ENCODE measurements around the gene TUBE1. TPM values are rescaled to one million over a fixed set of nuclear protein-coding genes. Genes with fewer than 3 reads are reported as not detected.
"Not testable (repeated sequence)": the region's sequence is repeated elsewhere in the genome, so short reads cannot be mapped to it uniquely, and the experiment has no call there.

Gene TUBE1
- total and polyA plus RNA-seq, 4 donors = 37.4 to 58.1 (median 53.2) TPM

GRCh38 chr6:112113918-112114317, 26.6 kb upstream of the TUBE1 start:
- H3K27ac ChIP-seq (ENCODE audit: low read depth, low read length) = no peak overlapping the region
- no peaks in the 10 kb centered on the region for H3K27me3 ChIP-seq (ENCODE audit: control insufficient read depth, insufficient read depth, low read length)
- DNase-seq (ENCODE audit: low read depth in 4 of 6, low spot score in 6 of 6) = peak in 1 of 6 donors; percentile 40
- H3K4me3 ChIP-seq (ENCODE audit: low read depth, low read length) = no peak overlapping the region
- peaks cover 3% of the 10 kb centered on the region for H3K36me3 ChIP-seq (ENCODE audit: control insufficient read depth, insufficient read depth, low read length)
- H3K4me1 ChIP-seq (ENCODE audit: control insufficient read depth, insufficient read depth, low read length) = no peaks in the 10 kb centered on the region
- H3K9me3 ChIP-seq (ENCODE audit: control insufficient read depth, insufficient read depth, low read length) = no peaks in the 10 kb centered on the region

GRCh38 chr6:112113431-112113830, 26.1 kb upstream of the TUBE1 start:
- WGBS (ENCODE audit: insufficient coverage) = 56% methylated on average over 1 of the region's 3 CpGs
- Histone ChIP-seq H3K27me3 (ENCODE audit: control insufficient read depth, insufficient read depth, low read length) (no peaks in the 10 kb centered on the region), H3K9me3 (ENCODE audit: control insufficient read depth, insufficient read depth, low read length) (no peaks in the 10 kb centered on the region), H3K36me3 (ENCODE audit: control insufficient read depth, insufficient read depth, low read length) (peaks cover 3% of the 10 kb centered on the region), H3K4me3 (ENCODE audit: low read depth, low read length) (no peak overlapping the region), H3K4me1 (ENCODE audit: control insufficient read depth, insufficient read depth, low read length) (no peaks in the 10 kb centered on the region), H3K27ac (ENCODE audit: low read depth, low read length) (no peak overlapping the region)
- DNase-seq (ENCODE audit: low read depth in 4 of 6, low spot score in 6 of 6) = peak in 1 of 6 donors; percentile 32

- Histone ChIP-seq H3K27me3 (ENCODE audit: control insufficient read depth, insufficient read depth, low read length) (no peaks in the 10 kb centered on the region), H3K27ac (ENCODE audit: low read depth, low read length) (no peak overlapping the region), H3K4me3 (ENCODE audit: low read depth, low read length) (no peak overlapping the region), H3K36me3 (ENCODE audit: control insufficient read depth, insufficient read depth, low read length) (peaks cover 12% of the 10 kb centered on the region), H3K4me1 (ENCODE audit: control insufficient read depth, insufficient read depth, low read length) (no peaks in the 10 kb centered on the region), H3K9me3 (ENCODE audit: control insufficient read depth, insufficient read depth, low read length) (peaks cover 2% of the 10 kb centered on the region)
- 15% methylated on average over 7 of the region's 9 CpGs for WGBS (ENCODE audit: insufficient coverage)
- peak in 1 of 6 donors; percentile 16 for DNase-seq (ENCODE audit: low read depth in 4 of 6, low spot score in 6 of 6)
Measured at GRCh38 chr6:112109262-112109661, 22.0 kb upstream of the TUBE1 start.

- peaks cover 16% of the 10 kb centered on the region for H3K36me3 ChIP-seq (ENCODE audit: control insufficient read depth, insufficient read depth, low read length)
- peaks cover 3% of the 10 kb centered on the region for H3K9me3 ChIP-seq (ENCODE audit: control insufficient read depth, insufficient read depth, low read length)
- no peaks in the 10 kb centered on the region for H3K27me3 ChIP-seq (ENCODE audit: control insufficient read depth, insufficient read depth, low read length)
- no peak overlapping the region for H3K27ac ChIP-seq (ENCODE audit: low read depth, low read length)
- H3K4me3 ChIP-seq (ENCODE audit: low read depth, low read length) = no peak overlapping the region
- H3K4me1 ChIP-seq (ENCODE audit: control insufficient read depth, insufficient read depth, low read length) = no peaks in the 10 kb centered on the region
- 100% methylated on average over 1 of the region's 2 CpGs for WGBS (ENCODE audit: insufficient coverage)
- no peak for DNase-seq (ENCODE audit: low read depth in 4 of 6, low spot score in 6 of 6)
Measured at GRCh38 chr6:112106562-112106961, 19.3 kb upstream of the TUBE1 start.

GRCh38 chr6:112106026-112106425, 18.7 kb upstream of the TUBE1 start:
- not testable (repeated sequence) for H3K4me1 ChIP-seq (ENCODE audit: control insufficient read depth, insufficient read depth, low read length); H3K27ac ChIP-seq (ENCODE audit: low read depth, low read length); H3K4me3 ChIP-seq (ENCODE audit: low read depth, low read length); H3K27me3 ChIP-seq (ENCODE audit: control insufficient read depth, insufficient read depth, low read length); DNase-seq (ENCODE audit: low read depth in 4 of 6, low spot score in 6 of 6); H3K9me3 ChIP-seq (ENCODE audit: control insufficient read depth, insufficient read depth, low read length)
- WGBS (ENCODE audit: insufficient coverage) = no CpG with 5 or more reads among the region's 2 CpGs
- H3K36me3 ChIP-seq (ENCODE audit: control insufficient read depth, insufficient read depth, low read length) = peaks cover 16% of the 10 kb centered on the region

GRCh38 chr6:112100561-112100960, 13.3 kb upstream of the TUBE1 start:
- H3K4me1 ChIP-seq (ENCODE audit: control insufficient read depth, insufficient read depth, low read length) = no peaks in the 10 kb centered on the region
- no peak overlapping the region for H3K27ac ChIP-seq (ENCODE audit: low read depth, low read length)
- H3K36me3 ChIP-seq (ENCODE audit: control insufficient read depth, insufficient read depth, low read length) = peaks cover 4% of the 10 kb centered on the region
- WGBS (ENCODE audit: insufficient coverage) = 70% methylated on average over 2 of the region's 4 CpGs
- DNase-seq (ENCODE audit: low read depth in 4 of 6, low spot score in 6 of 6) = no peak
- no peak overlapping the region for H3K4me3 ChIP-seq (ENCODE audit: low read depth, low read length)
- H3K27me3 ChIP-seq (ENCODE audit: control insufficient read depth, insufficient read depth, low read length) = no peaks in the 10 kb centered on the region
- H3K9me3 ChIP-seq (ENCODE audit: control insufficient read depth, insufficient read depth, low read length) = peaks cover 3% of the 10 kb centered on the region

- H3K27me3 ChIP-seq (ENCODE audit: control insufficient read depth, insufficient read depth, low read length) = no peaks in the 10 kb centered on the region
- WGBS (ENCODE audit: insufficient coverage) = no CpG with 5 or more reads among the region's 2 CpGs
Measured at GRCh38 chr6:112096901-112097300, 9.6 kb upstream of the TUBE1 start.

GRCh38 chr6:112087916-112088315, 634 bp upstream of the TUBE1 start:
- 0% methylated on average over 1 of the region's 7 CpGs for WGBS (ENCODE audit: insufficient coverage)
- H3K9me3 ChIP-seq (ENCODE audit: control insufficient read depth, insufficient read depth, low read length) = no peaks in the 10 kb centered on the region
- peaks cover 5% of the 10 kb centered on the region for H3K36me3 ChIP-seq (ENCODE audit: control insufficient read depth, insufficient read depth, low read length)
- H3K4me1 ChIP-seq (ENCODE audit: control insufficient read depth, insufficient read depth, low read length) = no peaks in the 10 kb centered on the region
- no peaks in the 10 kb centered on the region for H3K27me3 ChIP-seq (ENCODE audit: control insufficient read depth, insufficient read depth, low read length)
- peak overlapping the region; percentile 98 for H3K4me3 ChIP-seq (ENCODE audit: low read depth, low read length)
- peak in 1 of 6 donors; percentile 36 for DNase-seq (ENCODE audit: low read depth in 4 of 6, low spot score in 6 of 6)
- H3K27ac ChIP-seq (ENCODE audit: low read depth, low read length) = peak overlapping the region; percentile 96

More at GRCh38 chr6:112096901-112097300, 9.6 kb upstream of the TUBE1 start:
- H3K27ac ChIP-seq (ENCODE audit: low read depth, low read length) = no peak overlapping the region
- no peaks in the 10 kb centered on the region for H3K4me1 ChIP-seq (ENCODE audit: control insufficient read depth, insufficient read depth, low read length)
- no peaks in the 10 kb centered on the region for H3K9me3 ChIP-seq (ENCODE audit: control insufficient read depth, insufficient read depth, low read length)
- no peak overlapping the region for H3K4me3 ChIP-seq (ENCODE audit: low read depth, low read length)
- H3K36me3 ChIP-seq (ENCODE audit: control insufficient read depth, insufficient read depth, low read length) = no peaks in the 10 kb centered on the region
- DNase-seq (ENCODE audit: low read depth in 4 of 6, low spot score in 6 of 6) = no peak

GRCh38 chr6:112086744-112087135, 542 bp downstream of the TUBE1 start:
- H3K27me3 ChIP-seq (ENCODE audit: control insufficient read depth, insufficient read depth, low read length) = no peaks in the 10 kb centered on the region
- peak overlapping the region; percentile 98 for H3K4me3 ChIP-seq (ENCODE audit: low read depth, low read length)
- H3K27ac ChIP-seq (ENCODE audit: low read depth, low read length) = peak overlapping the region; percentile 96
- DNase-seq (ENCODE audit: low read depth in 4 of 6, low spot score in 6 of 6) = peak in 5 of 6 donors; percentile 20 to 84 (median 46)
- H3K9me3 ChIP-seq (ENCODE audit: control insufficient read depth, insufficient read depth, low read length) = no peaks in the 10 kb centered on the region
- WGBS (ENCODE audit: insufficient coverage) = 0% methylated on average over 6 of the region's 8 CpGs
- H3K36me3 ChIP-seq (ENCODE audit: control insufficient read depth, insufficient read depth, low read length) = peaks cover 5% of the 10 kb centered on the region
- H3K4me1 ChIP-seq (ENCODE audit: control insufficient read depth, insufficient read depth, low read length) = no peaks in the 10 kb centered on the region

GRCh38 chr6:112085286-112086065, 1.8 kb downstream of the TUBE1 start:
- Histone ChIP-seq H3K36me3 (ENCODE audit: control insufficient read depth, insufficient read depth, low read length) (peaks cover 5% of the 10 kb centered on the region), H3K4me1 (ENCODE audit: control insufficient read depth, insufficient read depth, low read length) (no peaks in the 10 kb centered on the region), H3K9me3 (ENCODE audit: control insufficient read depth, insufficient read depth, low read length) (no peaks in the 10 kb centered on the region), H3K4me3 (ENCODE audit: low read depth, low read length) (no peak overlapping the region), H3K27me3 (ENCODE audit: control insufficient read depth, insufficient read depth, low read length) (no peaks in the 10 kb centered on the region), H3K27ac (ENCODE audit: low read depth, low read length) (no peak overlapping the region)
- no peak for DNase-seq (ENCODE audit: low read depth in 4 of 6, low spot score in 6 of 6)
- WGBS (ENCODE audit: insufficient coverage) = 75% methylated on average over 1 of the region's 8 CpGs
